Activated CD4-positive, alpha-beta T cell treated with anti-CD3 and anti-CD28 coated beads, Interleukin-2, amount 50 U/mL, for 4 hours (primary cell): ENCODE measurements around the gene MALSU1.
A peak's percentile ranks its signal among the peaks of the same experiment; 100 is the strongest.

Experiments
- DNase-seq, 2 experiments: peaks; one replicate each; pipeline ENCODE4 v3.0.0-alpha.2; 2020

Gene MALSU1

DNA sequence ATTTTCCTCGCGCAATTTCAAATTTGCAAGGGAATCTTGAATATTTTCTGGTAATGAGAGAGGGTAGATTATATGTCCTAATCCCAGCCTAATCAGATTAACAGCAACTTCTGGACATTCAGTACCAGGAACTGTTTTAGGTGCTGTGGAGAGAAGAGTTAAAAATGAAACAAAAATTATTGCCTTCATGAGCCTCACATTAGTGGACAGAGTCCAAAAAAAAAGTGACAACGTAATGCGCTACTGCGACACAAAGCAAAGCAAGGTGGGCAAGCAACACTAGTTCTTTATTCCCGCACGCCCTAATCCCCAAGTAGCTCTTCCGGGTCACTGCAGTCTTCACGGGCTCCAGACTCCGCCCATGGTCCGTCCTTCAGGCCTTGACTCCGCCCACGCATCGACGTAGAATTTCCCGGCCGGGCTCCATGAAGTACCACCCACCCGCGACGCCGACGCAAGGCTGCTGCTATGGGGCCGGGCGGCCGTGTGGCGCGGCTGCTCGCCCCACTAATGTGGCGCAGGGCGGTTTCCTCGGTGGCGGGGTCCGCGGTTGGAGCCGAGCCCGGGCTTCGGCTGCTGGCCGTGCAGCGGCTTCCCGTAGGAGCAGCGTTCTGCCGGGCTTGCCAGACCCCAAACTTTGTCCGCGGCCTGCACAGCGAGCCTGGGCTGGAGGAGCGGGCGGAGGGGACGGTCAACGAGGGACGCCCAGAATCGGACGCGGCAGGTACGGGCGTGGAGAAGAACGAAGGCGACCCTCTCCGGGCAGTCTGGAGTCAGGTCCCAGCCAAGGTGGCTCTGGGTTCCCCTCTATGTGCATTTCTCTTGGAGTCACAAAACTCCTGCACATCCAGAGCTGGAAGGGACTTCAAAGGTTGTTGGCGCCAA, at the start of gene MALSU1:
Gene MALSU1, plus strand, starts transcription at position 455 of the 885 bp plus-strand sequence. Its CDS starts 14 bp downstream, at position 469.
- peak; percentile 96 to 97 for DNase-seq

DNA sequence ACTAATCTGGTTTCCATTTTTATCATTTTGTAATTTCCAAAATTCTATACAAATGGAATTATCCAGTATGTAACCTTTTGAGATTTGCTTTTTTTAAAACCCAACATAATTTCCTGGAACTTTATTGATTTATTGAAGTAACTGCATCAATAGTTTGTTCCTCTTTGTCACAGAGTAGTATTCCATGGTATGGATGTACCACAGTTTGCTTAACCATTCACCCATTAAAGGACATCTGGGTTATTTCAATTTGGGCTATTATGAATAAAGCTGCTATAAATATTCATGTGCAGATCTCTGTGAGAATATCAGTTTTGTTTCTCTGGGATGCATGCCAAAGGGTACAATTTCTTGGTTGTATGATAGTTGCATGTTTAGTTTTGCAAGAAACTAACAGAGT, 49.7 kb upstream of the MALSU1 start:
- no peak for DNase-seq

GRCh38 chr7:23254051-23254681, 45.0 kb upstream of the MALSU1 start:
- DNase-seq: no peak

DNA sequence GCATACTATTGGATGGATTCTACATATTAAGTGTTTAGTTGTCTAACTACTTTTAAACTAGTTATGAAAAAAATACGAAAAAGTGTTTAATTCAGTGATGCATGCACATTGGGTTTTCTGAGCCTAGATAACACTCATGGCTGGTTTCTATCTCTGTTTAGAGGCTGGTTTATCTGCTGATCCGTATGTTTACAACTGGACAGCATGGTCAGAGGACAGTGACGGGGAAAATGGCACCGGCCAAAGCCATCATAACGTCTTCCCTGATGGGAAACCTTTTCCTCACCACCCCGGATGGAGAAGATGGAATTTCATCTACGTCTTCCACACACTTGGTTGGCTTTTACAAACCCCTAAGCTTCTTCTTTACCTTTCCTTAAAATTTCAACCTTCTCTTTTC, 42.4 kb upstream of the MALSU1 start:
- no peak for DNase-seq

DNA sequence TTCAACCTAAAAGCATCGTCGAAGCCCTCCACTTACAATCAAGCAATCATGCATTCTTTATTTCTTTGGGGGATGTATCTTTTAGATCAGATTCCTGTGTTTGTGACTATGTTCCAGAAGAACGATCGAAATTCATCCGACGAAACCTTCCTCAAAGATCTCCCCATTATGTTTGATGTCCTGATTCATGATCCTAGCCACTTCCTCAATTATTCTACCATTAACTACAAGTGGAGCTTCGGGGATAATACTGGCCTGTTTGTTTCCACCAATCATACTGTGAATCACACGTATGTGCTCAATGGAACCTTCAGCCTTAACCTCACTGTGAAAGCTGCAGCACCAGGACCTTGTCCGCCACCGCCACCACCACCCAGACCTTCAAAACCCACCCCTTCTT, 38.8 kb upstream of the MALSU1 start:
- no peak for DNase-seq

GRCh38 chr7:23261843-23262452, 37.2 kb upstream of the MALSU1 start:
- peak; percentile 42 to 46 for DNase-seq

DNA sequence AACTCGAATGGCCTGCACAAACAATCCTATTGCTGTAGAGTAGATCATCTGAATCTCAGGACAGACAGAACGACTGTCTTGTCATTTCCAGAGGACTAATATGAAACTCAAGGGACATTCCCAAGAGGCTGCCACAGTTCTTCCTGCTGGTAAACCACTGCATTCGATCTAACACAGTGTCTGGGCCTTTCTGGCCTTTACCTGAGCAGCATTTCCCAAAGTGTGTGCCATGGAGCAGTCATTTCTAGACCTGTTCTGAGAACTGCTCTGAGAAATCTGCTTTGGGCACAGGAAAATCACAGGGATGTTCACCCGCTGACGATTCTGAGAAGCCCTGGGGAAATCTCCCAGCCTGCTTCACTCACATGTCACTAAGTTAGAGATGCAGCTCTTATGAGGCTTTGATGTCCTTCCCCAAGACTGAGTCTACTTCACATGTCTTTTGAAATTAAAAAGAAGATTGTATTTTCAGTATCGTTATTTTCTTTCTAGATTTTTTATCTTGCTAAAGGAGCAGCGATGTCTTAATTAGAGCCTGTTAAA, 34.2 kb upstream of the MALSU1 start:
- DNase-seq: no peak

GRCh38 chr7:23266918-23267317, 32.2 kb upstream of the MALSU1 start:
- no peak for DNase-seq

GRCh38 chr7:23267357-23267756, 31.8 kb upstream of the MALSU1 start:
- no peak for DNase-seq

- DNase-seq: no peak
These were observed 31.0 kb upstream of the MALSU1 start for GRCh38 chr7:23268167-23268566.

DNA sequence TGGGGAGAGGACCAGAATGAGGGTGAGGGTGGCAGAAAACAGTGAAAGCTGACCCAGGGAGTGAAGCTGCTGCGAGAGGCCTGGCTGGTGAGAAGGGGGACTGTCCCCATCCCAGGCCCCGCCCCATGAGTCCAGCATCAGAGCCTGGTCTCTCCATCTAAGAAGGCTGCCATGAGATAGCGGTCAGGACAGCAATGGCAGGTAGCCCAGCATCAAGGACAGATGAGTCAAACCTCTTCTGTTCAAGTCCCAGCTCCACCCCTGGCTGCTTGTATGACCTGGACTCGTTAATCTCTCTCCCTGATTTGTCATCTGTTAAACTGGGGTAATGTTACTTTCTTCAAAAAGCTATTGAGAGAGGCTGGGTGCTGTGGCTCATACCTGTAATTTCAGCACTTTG, 30.4 kb upstream of the MALSU1 start:
- DNase-seq: no peak

GRCh38 chr7:23272275-23272674, 26.9 kb upstream of the MALSU1 start:
- no peak for DNase-seq

DNA sequence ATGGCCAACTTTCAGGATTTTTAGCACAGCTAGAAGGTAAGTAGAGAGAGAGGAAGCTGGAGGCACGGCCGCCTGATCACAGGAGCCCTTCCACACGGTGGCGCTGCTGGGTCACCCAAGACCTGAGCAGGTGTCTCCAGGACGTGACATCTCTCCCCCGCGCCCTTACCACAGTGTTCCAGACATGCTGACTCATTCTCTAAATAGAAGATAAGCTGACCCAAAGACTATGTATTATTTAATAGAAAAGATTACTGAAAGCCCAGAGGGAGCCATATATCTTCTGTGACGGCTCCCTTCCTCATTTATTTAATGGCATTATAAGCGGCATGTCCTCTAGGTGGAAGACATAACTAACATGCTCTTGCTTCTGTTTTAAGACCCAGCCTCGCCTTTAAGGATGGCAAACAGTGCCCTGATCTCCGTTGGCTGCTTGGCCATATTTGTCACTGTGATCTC, 26.0 kb upstream of the MALSU1 start:
- peak; percentile 94 for DNase-seq

GRCh38 chr7:23275912-23276311, 23.2 kb upstream of the MALSU1 start:
- DNase-seq: no peak

DNA sequence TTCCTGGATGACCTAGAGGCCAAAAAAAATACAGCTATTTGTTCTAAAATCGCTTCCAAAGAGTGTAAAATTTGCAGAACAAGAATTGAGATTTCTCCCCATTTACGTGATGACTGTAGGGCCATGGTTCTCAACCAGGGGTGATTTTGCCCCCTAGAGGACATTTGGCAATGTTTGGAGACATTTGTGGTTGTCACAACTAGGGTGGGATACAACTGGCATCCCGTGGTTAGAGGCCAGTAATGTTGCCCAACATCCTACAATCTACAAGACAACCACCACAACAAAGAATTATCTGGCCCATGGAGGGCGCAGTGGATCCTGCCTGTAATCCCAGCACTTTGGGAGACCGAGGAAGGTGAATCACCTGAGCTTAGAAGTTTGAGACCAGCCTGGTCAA, 22.8 kb upstream of the MALSU1 start:
- DNase-seq: no peak

- no peak for DNase-seq
These were observed 22.2 kb upstream of the MALSU1 start for GRCh38 chr7:23276947-23277346.

GRCh38 chr7:23277359-23277989, 21.7 kb upstream of the MALSU1 start:
- no peak for DNase-seq

DNA sequence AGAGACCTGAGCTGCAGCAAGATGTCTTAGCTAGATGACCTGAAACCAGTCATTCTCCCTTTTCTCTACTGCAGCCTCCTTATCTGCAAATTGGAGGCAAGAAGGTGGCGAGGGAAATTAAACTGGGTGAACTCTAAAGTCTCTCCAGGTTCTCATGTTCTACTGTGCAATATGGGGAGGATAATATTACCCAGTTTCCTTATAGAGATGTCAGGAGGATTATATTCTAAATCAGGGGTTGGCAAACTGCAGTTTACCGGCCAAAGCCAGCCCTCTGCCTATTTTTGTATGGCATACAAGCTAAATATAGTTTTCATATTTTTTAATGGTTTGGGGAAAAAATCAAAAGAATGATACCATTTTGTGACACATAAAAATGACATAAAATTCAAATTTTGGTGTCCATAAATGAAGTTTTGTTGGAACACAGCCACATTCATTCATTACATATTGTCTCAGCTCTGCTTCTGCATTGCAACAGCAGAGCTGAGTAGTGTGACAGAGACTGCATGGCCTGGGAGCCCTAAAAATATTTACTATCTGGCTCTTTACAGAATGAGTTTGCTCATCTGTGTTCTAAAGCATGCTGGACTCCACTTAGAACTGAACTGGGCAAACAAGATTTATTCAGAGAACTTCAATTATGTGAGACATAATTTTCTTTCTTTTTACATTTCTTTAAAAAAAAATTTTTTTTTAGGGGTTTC, 19.2 kb upstream of the MALSU1 start:
- DNase-seq: no peak

GRCh38 chr7:23283086-23283485, 16.1 kb upstream of the MALSU1 start:
- no peak for DNase-seq

DNA sequence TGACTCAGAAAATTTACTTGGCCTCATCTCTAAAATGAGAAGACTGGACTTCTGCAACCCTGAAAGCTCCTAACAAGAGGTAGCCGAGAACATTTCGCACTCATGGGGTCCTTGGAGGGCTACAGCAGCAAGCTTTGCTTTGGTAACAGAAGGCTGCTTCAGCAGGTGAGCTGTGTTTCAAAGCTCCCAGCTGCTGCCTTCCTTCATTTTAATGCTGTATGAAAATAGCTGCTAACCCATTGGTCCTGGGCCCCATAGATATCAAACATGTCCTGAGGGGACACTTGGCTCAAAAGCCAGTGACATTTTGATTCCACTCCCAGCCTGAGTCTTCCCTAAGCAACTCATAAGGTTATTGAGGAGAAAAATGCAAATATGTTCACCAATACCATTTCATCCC, 14.3 kb upstream of the MALSU1 start:
- DNase-seq: no peak

- DNase-seq: no peak
These were observed 13.2 kb upstream of the MALSU1 start for GRCh38 chr7:23285657-23286646.
